Measurements from ENCODE around the gene SIN3B. TPM values are rescaled to one million over a fixed set of nuclear protein-coding genes. Genes with fewer than 3 reads are reported as not detected.

The SIN3B gene
- total RNA-seq, 2 experiments from 2014 or later, result 27.6 to 28.5 TPM

- ChIA-PET POLR2A (no interaction called here), CTCF (no interaction called here)
- H3K4me1 Mint-ChIP-seq, result no peaks in the 10 kb centered on the region
- ATAC-seq (no peak), DNase-seq (no peak)
- H3K9me3 Mint-ChIP-seq (ENCODE audit: low read depth), result peaks cover 8% of the 10 kb centered on the region
- peaks cover 2% of the 10 kb centered on the region for H3K27me3 Mint-ChIP-seq
- no peaks in the 10 kb centered on the region for H3K36me3 Mint-ChIP-seq (ENCODE audit: low read depth)
- no peak overlapping the region for H3K4me3 Mint-ChIP-seq
- intact Hi-C loops (cut with DNase I, micrococcal nuclease), result no loop called here
- H3K27ac Mint-ChIP-seq, result no peak overlapping the region
These were observed 29.5 kb upstream of the SIN3B start for GRCh38 chr19:16799740-16800139.

- no peaks in the 10 kb centered on the region for H3K4me1 Mint-ChIP-seq
- ChIA-PET POLR2A (no interaction called here), CTCF (interaction anchor here (1.0 kb wide), 1 partner anchor 30 kb away, joined by 6 read pairs; no protein-coding TSS in a partner anchor)
- DNase-seq (no peak), ATAC-seq (no peak)
- H3K4me3 Mint-ChIP-seq, result no peak overlapping the region
- peaks cover under 1% of the 10 kb centered on the region for H3K27me3 Mint-ChIP-seq
- intact Hi-C loops (cut with DNase I, micrococcal nuclease), result no loop called here
- peaks cover under 1% of the 10 kb centered on the region for H3K9me3 Mint-ChIP-seq (ENCODE audit: low read depth)
- H3K36me3 Mint-ChIP-seq (ENCODE audit: low read depth), result no peaks in the 10 kb centered on the region
- H3K27ac Mint-ChIP-seq, result no peak overlapping the region
These were observed 27.6 kb upstream of the SIN3B start for GRCh38 chr19:16801600-16802013.

- Mint-ChIP-seq H3K9me3 (ENCODE audit: low read depth) (no peaks in the 10 kb centered on the region), H3K4me1 (no peaks in the 10 kb centered on the region), H3K36me3 (ENCODE audit: low read depth) (no peaks in the 10 kb centered on the region), H3K4me3 (no peak overlapping the region), H3K27ac (no peak overlapping the region), H3K27me3 (no peaks in the 10 kb centered on the region)
- CTCF ChIA-PET, result no interaction called here
- no peak for DNase-seq
- intact Hi-C loops (cut with DNase I, micrococcal nuclease), result no loop called here
- POLR2A ChIA-PET, result interaction anchor here (0.6 kb wide), 1 partner anchor 46 kb away, joined by 3 read pairs; no protein-coding TSS in a partner anchor
- ATAC-seq, result no peak
These were observed 25.0 kb upstream of the SIN3B start for GRCh38 chr19:16804176-16804575.

GRCh38 chr19:16807549-16808284 lies 21.5 kb upstream of the SIN3B start:
- CTCF ChIA-PET, result interaction anchor here (1.0 kb wide), 1 partner anchor 36 kb away, joined by 4 read pairs; no protein-coding TSS in a partner anchor
- POLR2A ChIA-PET, result no interaction called here
- H3K4me3 Mint-ChIP-seq, result no peak overlapping the region
- H3K36me3 Mint-ChIP-seq (ENCODE audit: low read depth), result no peaks in the 10 kb centered on the region
- H3K27me3 Mint-ChIP-seq, result no peaks in the 10 kb centered on the region
- DNase-seq, result no peak
- no peak for ATAC-seq
- intact Hi-C loops (cut with DNase I, micrococcal nuclease), result no loop called here
- no peak overlapping the region for H3K27ac Mint-ChIP-seq
- H3K4me1 Mint-ChIP-seq, result no peaks in the 10 kb centered on the region
- no peaks in the 10 kb centered on the region for H3K9me3 Mint-ChIP-seq (ENCODE audit: low read depth)

- ATAC-seq, result no peak
- no peaks in the 10 kb centered on the region for H3K36me3 Mint-ChIP-seq (ENCODE audit: low read depth)
- CTCF ChIA-PET, result no interaction called here
These were observed 14.6 kb upstream of the SIN3B start for GRCh38 chr19:16814526-16815100.

GRCh38 chr19:16820056-16820455 lies 9.1 kb upstream of the SIN3B start:
- no peak overlapping the region for H3K4me3 Mint-ChIP-seq
- POLR2A ChIA-PET, result no interaction called here
- CTCF ChIA-PET, result no interaction called here

More at GRCh38 chr19:16814526-16815100, 14.6 kb upstream of the SIN3B start:
- intact Hi-C loops (cut with DNase I, micrococcal nuclease), result no loop called here
- Mint-ChIP-seq H3K9me3 (ENCODE audit: low read depth) (no peaks in the 10 kb centered on the region), H3K4me3 (no peak overlapping the region), H3K4me1 (no peaks in the 10 kb centered on the region), H3K27ac (no peak overlapping the region), H3K27me3 (peaks cover 3% of the 10 kb centered on the region)
- DNase-seq, result no peak
- POLR2A ChIA-PET, result no interaction called here

GRCh38 chr19:16821081-16821480 lies 8.1 kb upstream of the SIN3B start:
- ChIA-PET CTCF (interaction anchor here (0.9 kb wide), 1 partner anchor 23 kb away, joined by 3 read pairs; no protein-coding TSS in a partner anchor), POLR2A (no interaction called here)
- H3K9me3 Mint-ChIP-seq (ENCODE audit: low read depth), result no peaks in the 10 kb centered on the region
- H3K4me1 Mint-ChIP-seq, result peaks cover 9% of the 10 kb centered on the region
- intact Hi-C loops (cut with DNase I, micrococcal nuclease), result no loop called here
- H3K27ac Mint-ChIP-seq, result no peak overlapping the region
- DNase-seq (no peak), ATAC-seq (no peak)
- peaks cover 21% of the 10 kb centered on the region for H3K27me3 Mint-ChIP-seq
- no peak overlapping the region for H3K4me3 Mint-ChIP-seq
- H3K36me3 Mint-ChIP-seq (ENCODE audit: low read depth), result no peaks in the 10 kb centered on the region

More at GRCh38 chr19:16820056-16820455, 9.1 kb upstream of the SIN3B start:
- peaks cover 3% of the 10 kb centered on the region for H3K4me1 Mint-ChIP-seq
- intact Hi-C loops (cut with DNase I, micrococcal nuclease), result no loop called here
- ATAC-seq, result no peak
- H3K9me3 Mint-ChIP-seq (ENCODE audit: low read depth), result no peaks in the 10 kb centered on the region
- H3K27me3 Mint-ChIP-seq, result peaks cover 12% of the 10 kb centered on the region
- no peak overlapping the region for H3K27ac Mint-ChIP-seq
- no peak for DNase-seq
- no peaks in the 10 kb centered on the region for H3K36me3 Mint-ChIP-seq (ENCODE audit: low read depth)

GRCh38 chr19:16822648-16823047 lies 6.5 kb upstream of the SIN3B start:
- H3K9me3 Mint-ChIP-seq (ENCODE audit: low read depth), result no peaks in the 10 kb centered on the region
- ATAC-seq, result no peak
- CTCF ChIA-PET, result interaction anchor here (0.7 kb wide), 1 partner anchor 316 kb away, joined by 3 read pairs; no protein-coding TSS in a partner anchor

GRCh38 chr19:16824658-16825311 lies 4.4 kb upstream of the SIN3B start:
- DNase-seq (no peak), ATAC-seq (no peak)
- Mint-ChIP-seq H3K9me3 (ENCODE audit: low read depth) (no peaks in the 10 kb centered on the region), H3K27me3 (peaks cover 28% of the 10 kb centered on the region), H3K27ac (no peak overlapping the region), H3K36me3 (ENCODE audit: low read depth) (no peaks in the 10 kb centered on the region), H3K4me1 (peaks cover 15% of the 10 kb centered on the region), H3K4me3 (peak overlapping the region; percentile 48)
- ChIA-PET CTCF (no interaction called here), POLR2A (no interaction called here)
- intact Hi-C loops (cut with DNase I, micrococcal nuclease), result no loop called here

More at GRCh38 chr19:16822648-16823047, 6.5 kb upstream of the SIN3B start:
- Mint-ChIP-seq H3K4me1 (peaks cover 9% of the 10 kb centered on the region), H3K4me3 (no peak overlapping the region), H3K27ac (no peak overlapping the region), H3K27me3 (peaks cover 28% of the 10 kb centered on the region), H3K36me3 (ENCODE audit: low read depth) (no peaks in the 10 kb centered on the region)
- POLR2A ChIA-PET, result no interaction called here
- intact Hi-C loops (cut with DNase I, micrococcal nuclease), result no loop called here
- no peak for DNase-seq

GRCh38 chr19:16825312-16826052 lies 3.7 kb upstream of the SIN3B start:
- Mint-ChIP-seq H3K27me3 (peaks cover 28% of the 10 kb centered on the region), H3K4me1 (peaks cover 20% of the 10 kb centered on the region), H3K36me3 (ENCODE audit: low read depth) (peaks cover 2% of the 10 kb centered on the region), H3K27ac (no peak overlapping the region), H3K9me3 (ENCODE audit: low read depth) (no peaks in the 10 kb centered on the region), H3K4me3 (peak overlapping the region; percentile 48)
- no peak for ATAC-seq
- ChIA-PET POLR2A (interaction anchor here (0.6 to 0.7 kb wide), 4 partner anchors 8 to 664 kb away, joined by 3 to 17 read pairs (median 7); no protein-coding TSS in a partner anchor), CTCF (no interaction called here)
- no peak for DNase-seq
- intact Hi-C loops (cut with DNase I, micrococcal nuclease), result no loop called here

- DNase-seq, result peak; percentile 13
- H3K4me3 Mint-ChIP-seq, result peak overlapping the region; percentile 79
- peaks cover 16% of the 10 kb centered on the region for H3K27me3 Mint-ChIP-seq
- CTCF ChIA-PET, result interaction anchor here (1.1 kb wide), 1 partner anchor 50 kb away, joined by 3 read pairs; no protein-coding TSS in a partner anchor
- peak overlapping the region; percentile 82 for H3K27ac Mint-ChIP-seq
- intact Hi-C loops (cut with DNase I, micrococcal nuclease), result loop anchor here in 1 of 2 experiments (1.0 kb wide), 5 partner anchors 67 to 437 kb away; partner anchors contain the start of genes BABAM1, CHERP, HAUS8 and MYO9B
- POLR2A ChIA-PET, result interaction anchor here (0.5 kb wide), 1 partner anchor 696 kb away, joined by 3 read pairs; no protein-coding TSS in a partner anchor
- H3K36me3 Mint-ChIP-seq (ENCODE audit: low read depth), result peaks cover 29% of the 10 kb centered on the region
- no peaks in the 10 kb centered on the region for H3K9me3 Mint-ChIP-seq (ENCODE audit: low read depth)
- ATAC-seq, result no peak
- H3K4me1 Mint-ChIP-seq, result peaks cover 42% of the 10 kb centered on the region
These were observed 658 bp downstream of the SIN3B start for GRCh38 chr19:16829822-16830289.
